Neural progenitor cell (in vitro differentiated cells): ENCODE results near the gene AMMECR1L. TPM values are rescaled to one million over a fixed set of nuclear protein-coding genes. Genes with fewer than 3 reads are reported as not detected.
"Not testable (repeated sequence)": the region's sequence is repeated elsewhere in the genome, so short reads cannot be mapped to it uniquely, and the experiment has no call there.

ENCODE experiments used
- DNase-seq: peaks from one replicate; pipeline ENCODE4 v3.0.0-alpha.2; 2016; ENCODE audit warnings: low spot score
- H2AFZ ChIP-seq: fragments of 200-600 bp; sonication (generic); replicated peaks from 2 replicates; pipeline ENCODE4 v1.6.1; 2016; ENCODE audit warnings: antibody characterized with exemption
- H3F3A ChIP-seq: fragments of 200-600 bp; sonication (generic); 2 replicates; pipeline ENCODE4 v1.6.1; 2016; ENCODE audit warnings: antibody characterized with exemption, low read depth
- H3K27ac ChIP-seq: fragments of 200-600 bp; sonication (generic); 2 replicates; pipeline ENCODE4 v1.5.1; 2016; ENCODE audit warnings: mild to moderate bottlenecking
- H3K27me3 ChIP-seq: fragments of 200-600 bp; sonication (generic); 2 replicates; pipeline ENCODE4 v1.6.1; 2016; ENCODE audit warnings: mild to moderate bottlenecking, moderate library complexity
- H3K36me3 ChIP-seq: fragments of 200-600 bp; sonication (generic); 2 replicates; pipeline ENCODE4 v1.5.1; 2016
- H3K4me1 ChIP-seq: fragments of 200-600 bp; sonication (generic); 2 replicates; pipeline ENCODE4 v1.6.1; 2016; ENCODE audit warnings: mixed run types
- H3K4me2 ChIP-seq: fragments of 200-600 bp; sonication (generic); 2 replicates; pipeline ENCODE4 v1.6.1; 2016
- H3K4me3 ChIP-seq: fragments of 200-600 bp; sonication (generic); 2 replicates; pipeline ENCODE4 v1.5.1; 2016
- H3K79me2 ChIP-seq: fragments of 200-600 bp; sonication (generic); 2 replicates; pipeline ENCODE4 v1.6.1; 2016; ENCODE audit warnings: low read depth
- H3K9ac ChIP-seq: fragments of 200-600 bp; sonication (generic); 2 replicates; pipeline ENCODE4 v1.6.1; 2016
- H3K9me3 ChIP-seq: fragments of 200-600 bp; sonication (generic); 2 replicates; pipeline ENCODE4 v1.5.1; 2016; ENCODE audit warnings: low read depth
- H4K20me1 ChIP-seq: fragments of 200-600 bp; sonication (generic); 2 replicates; pipeline ENCODE4 v1.6.1; 2016; ENCODE audit warnings: low read depth
- H3K27ac Mint-ChIP-seq: 3 replicates; pipeline ENCODE4 v1.8.0; 2021; ENCODE audit warnings: mixed read lengths
- H3K27me3 Mint-ChIP-seq: 2 replicates; pipeline ENCODE4 v1.8.0; 2022; ENCODE audit warnings: low read depth, mild to moderate bottlenecking, inconsistent platforms, moderate library complexity, mixed read lengths; ENCODE audit not compliant: insufficient read depth
- H3K36me3 Mint-ChIP-seq: 3 replicates; pipeline ENCODE4 v1.8.0; 2021; ENCODE audit warnings: mixed read lengths
- H3K4me1 Mint-ChIP-seq: 3 replicates; pipeline ENCODE4 v1.8.0; 2021; ENCODE audit warnings: mixed read lengths
- H3K4me3 Mint-ChIP-seq: 3 replicates; pipeline ENCODE4 v1.8.0; 2021; ENCODE audit warnings: mild to moderate bottlenecking, moderate library complexity, mixed read lengths
- H3K9me3 Mint-ChIP-seq: 3 replicates; pipeline ENCODE4 v1.8.0; 2020; ENCODE audit warnings: mixed read lengths
- EZH2 ChIP-seq: fragments of 200-600 bp; sonication (generic); IDR thresholded peaks from 2 replicates; pipeline ENCODE4 v1.6.1; 2017; ENCODE audit warnings: antibody characterized with exemption, mild to moderate bottlenecking, moderate library complexity
- EZH2phosphoT487 ChIP-seq: fragments of 200-600 bp; sonication (generic); IDR thresholded peaks from 2 replicates; pipeline ENCODE4 v1.6.1; 2017; ENCODE audit warnings: antibody characterized with exemption
- total RNA-seq: library from RNA; depleted of rRNA; stranded (reverse); fragments of >200 nt; gene quantifications from 2 replicates; pipeline ENCODE4 v1.2.3, GENCODE V29; 2015; ENCODE audit warnings: low replicate concordance
- TF ChIP-seq, protein P1 (sequence below): fragments of 200-600 bp; sonication (generic); IDR thresholded peaks from 2 replicates; pipeline ENCODE4 v1.5.1; 2017; ENCODE audit warnings: antibody characterized with exemption, mild to moderate bottlenecking

AMMECR1L gene
- total RNA-seq, 1 donor from 2014 or later = 21.0 TPM

DNA sequence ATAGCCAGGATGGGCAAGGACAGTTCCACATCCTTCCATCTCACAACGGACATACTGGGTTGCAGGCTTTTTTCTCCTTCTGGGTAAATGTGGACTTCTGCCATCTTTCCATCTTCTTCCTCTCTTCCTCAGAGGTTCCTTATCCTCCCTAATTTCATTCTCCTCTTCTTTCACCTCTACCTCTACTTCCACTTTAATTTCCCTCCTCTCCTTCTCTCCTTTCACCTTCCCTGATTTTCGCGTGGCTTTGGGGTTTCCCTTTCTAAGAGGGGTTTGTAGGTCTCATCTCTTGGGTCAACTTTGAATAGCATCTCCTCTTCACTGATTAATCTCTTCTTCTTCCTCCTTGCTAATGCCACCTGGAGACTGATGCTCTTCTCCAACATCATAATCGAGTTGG is 44.9 kb downstream of the AMMECR1L start:
- H3K36me3 Mint-ChIP-seq = peaks cover 11% of the 10 kb centered on the region
- no peak overlapping the region for H2AFZ ChIP-seq
- no peak overlapping the region for H3K4me3 Mint-ChIP-seq
- H3K27ac ChIP-seq = no peak overlapping the region
- H3K9ac ChIP-seq = no peak overlapping the region
- no peak overlapping the region for H3K4me3 ChIP-seq
- H3F3A ChIP-seq = peaks cover 5% of the 10 kb centered on the region
- H3K4me2 ChIP-seq = no peak overlapping the region
- no peak overlapping the region for H3K27ac Mint-ChIP-seq
- no peaks in the 10 kb centered on the region for H3K79me2 ChIP-seq
- no peaks in the 10 kb centered on the region for H3K4me1 ChIP-seq
- peaks cover 3% of the 10 kb centered on the region for H3K27me3 Mint-ChIP-seq
- H3K4me1 Mint-ChIP-seq = no peaks in the 10 kb centered on the region
- no peaks in the 10 kb centered on the region for H3K9me3 ChIP-seq
- no peaks in the 10 kb centered on the region for H3K36me3 ChIP-seq
- H3K9me3 Mint-ChIP-seq = peaks cover 3% of the 10 kb centered on the region
- no peak for TF ChIP-seq EZH2
- TF ChIP-seq, protein P1, sequence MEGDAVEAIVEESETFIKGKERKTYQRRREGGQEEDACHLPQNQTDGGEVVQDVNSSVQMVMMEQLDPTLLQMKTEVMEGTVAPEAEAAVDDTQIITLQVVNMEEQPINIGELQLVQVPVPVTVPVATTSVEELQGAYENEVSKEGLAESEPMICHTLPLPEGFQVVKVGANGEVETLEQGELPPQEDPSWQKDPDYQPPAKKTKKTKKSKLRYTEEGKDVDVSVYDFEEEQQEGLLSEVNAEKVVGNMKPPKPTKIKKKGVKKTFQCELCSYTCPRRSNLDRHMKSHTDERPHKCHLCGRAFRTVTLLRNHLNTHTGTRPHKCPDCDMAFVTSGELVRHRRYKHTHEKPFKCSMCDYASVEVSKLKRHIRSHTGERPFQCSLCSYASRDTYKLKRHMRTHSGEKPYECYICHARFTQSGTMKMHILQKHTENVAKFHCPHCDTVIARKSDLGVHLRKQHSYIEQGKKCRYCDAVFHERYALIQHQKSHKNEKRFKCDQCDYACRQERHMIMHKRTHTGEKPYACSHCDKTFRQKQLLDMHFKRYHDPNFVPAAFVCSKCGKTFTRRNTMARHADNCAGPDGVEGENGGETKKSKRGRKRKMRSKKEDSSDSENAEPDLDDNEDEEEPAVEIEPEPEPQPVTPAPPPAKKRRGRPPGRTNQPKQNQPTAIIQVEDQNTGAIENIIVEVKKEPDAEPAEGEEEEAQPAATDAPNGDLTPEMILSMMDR = no peak
- no peak for TF ChIP-seq EZH2phosphoT487
- H4K20me1 ChIP-seq = no peaks in the 10 kb centered on the region
- no peaks in the 10 kb centered on the region for H3K27me3 ChIP-seq
- no peak for DNase-seq

DNA sequence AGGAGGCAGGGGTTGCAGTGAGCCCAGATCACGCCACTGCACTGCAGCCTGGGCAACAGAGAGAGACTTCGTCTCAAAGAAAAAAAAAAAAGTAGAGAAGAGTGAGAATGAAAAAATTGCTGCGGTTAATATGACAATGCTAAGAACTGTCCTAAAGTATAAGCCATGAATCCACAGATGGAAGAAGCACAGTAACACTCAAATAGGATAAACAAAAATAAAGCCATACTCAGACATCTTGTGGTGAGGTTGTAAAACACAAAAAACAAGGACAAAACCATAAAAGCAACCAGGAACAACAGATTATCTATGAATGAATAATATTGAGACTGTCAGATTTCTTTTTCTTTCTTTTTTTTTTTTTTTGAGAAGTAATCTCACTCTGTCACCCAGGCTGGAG is 50.8 kb downstream of the AMMECR1L start:
- TF ChIP-seq EZH2phosphoT487 = no peak
- no peak for TF ChIP-seq EZH2
- TF ChIP-seq, protein P1 = no peak
- Histone ChIP-seq H3K27me3 (no peaks in the 10 kb centered on the region), H3K36me3 (no peaks in the 10 kb centered on the region), H3K9ac (no peak overlapping the region), H3K4me1 (no peaks in the 10 kb centered on the region), H3K4me3 (no peak overlapping the region), H3F3A (no peaks in the 10 kb centered on the region), H4K20me1 (no peaks in the 10 kb centered on the region), H3K9me3 (no peaks in the 10 kb centered on the region), H3K27ac (no peak overlapping the region), H2AFZ (no peak overlapping the region), H3K4me2 (no peak overlapping the region), H3K79me2 (no peaks in the 10 kb centered on the region)
- H3K27me3 Mint-ChIP-seq = no peaks in the 10 kb centered on the region
- no peak overlapping the region for H3K4me3 Mint-ChIP-seq
- H3K4me1 Mint-ChIP-seq = no peaks in the 10 kb centered on the region
- H3K9me3 Mint-ChIP-seq = no peaks in the 10 kb centered on the region
- H3K27ac Mint-ChIP-seq = no peak overlapping the region
- no peak for DNase-seq
- H3K36me3 Mint-ChIP-seq = no peaks in the 10 kb centered on the region

DNA sequence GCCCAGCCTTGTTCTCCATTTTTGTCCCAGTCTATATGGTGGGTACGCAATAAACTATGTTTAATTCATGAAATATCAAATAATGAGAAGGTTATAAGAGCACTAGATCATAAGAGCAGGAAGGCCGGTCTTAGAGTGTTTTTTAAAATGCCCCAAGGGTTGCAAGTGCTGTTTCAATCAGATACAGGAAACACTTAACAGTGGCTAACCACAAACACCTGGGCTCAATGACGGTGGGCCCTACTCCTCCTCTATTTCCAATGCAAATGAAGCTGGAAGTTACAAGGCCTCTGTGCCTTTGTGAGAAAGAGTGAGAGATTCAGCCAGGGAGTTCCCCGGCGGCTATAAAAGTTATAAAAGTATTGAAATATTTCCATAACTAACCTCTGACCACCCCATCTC is 55.9 kb downstream of the AMMECR1L start:
- Histone ChIP-seq H2AFZ (no peak overlapping the region), H3K9ac (no peak overlapping the region), H3K9me3 (no peaks in the 10 kb centered on the region), H3K79me2 (no peaks in the 10 kb centered on the region), H3K4me3 (no peak overlapping the region), H3K36me3 (no peaks in the 10 kb centered on the region), H3K4me1 (no peaks in the 10 kb centered on the region), H3K4me2 (no peak overlapping the region), H3F3A (no peaks in the 10 kb centered on the region), H3K27ac (no peak overlapping the region), H3K27me3 (no peaks in the 10 kb centered on the region), H4K20me1 (no peaks in the 10 kb centered on the region)
- H3K9me3 Mint-ChIP-seq = peaks cover 22% of the 10 kb centered on the region
- H3K4me3 Mint-ChIP-seq = no peak overlapping the region
- no peak for DNase-seq
- no peak overlapping the region for H3K27ac Mint-ChIP-seq
- H3K36me3 Mint-ChIP-seq = no peaks in the 10 kb centered on the region
- TF ChIP-seq EZH2phosphoT487 = no peak
- no peak for TF ChIP-seq EZH2
- TF ChIP-seq, protein P1 = no peak
- peaks cover 4% of the 10 kb centered on the region for H3K27me3 Mint-ChIP-seq
- no peaks in the 10 kb centered on the region for H3K4me1 Mint-ChIP-seq

DNA sequence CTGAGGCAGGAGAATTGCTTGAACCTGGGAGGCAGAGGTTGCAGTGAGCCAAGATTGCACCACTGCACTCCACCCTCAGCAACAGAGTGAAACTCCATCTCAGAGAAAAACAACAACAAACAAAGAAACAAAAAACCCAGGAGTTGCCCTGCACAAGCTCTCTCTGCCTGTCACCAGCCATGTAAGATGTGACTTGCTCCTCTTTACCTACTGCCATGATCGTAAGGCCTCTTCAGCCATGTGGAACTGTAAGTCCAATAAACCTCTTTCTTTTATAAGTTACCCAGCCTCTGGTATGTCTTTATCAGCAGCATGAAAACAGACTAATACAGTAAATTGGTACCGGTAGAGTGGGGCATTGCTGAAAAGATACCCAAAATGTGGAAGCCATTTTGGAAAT is 59.0 kb downstream of the AMMECR1L start:
- H3K9ac ChIP-seq, H3F3A ChIP-seq, H3K9me3 ChIP-seq, H3K27me3 Mint-ChIP-seq, H2AFZ ChIP-seq, H3K4me2 ChIP-seq, H3K4me1 ChIP-seq, H3K79me2 ChIP-seq, H3K36me3 Mint-ChIP-seq, H3K27ac Mint-ChIP-seq, H3K4me3 ChIP-seq, H4K20me1 ChIP-seq, H3K36me3 ChIP-seq, H3K4me1 Mint-ChIP-seq, H3K27ac ChIP-seq, H3K27me3 ChIP-seq, H3K4me3 Mint-ChIP-seq, DNase-seq: not testable (repeated sequence)
- H3K9me3 Mint-ChIP-seq = peaks cover 29% of the 10 kb centered on the region
